GM21381 (cell line): ENCODE measurements around the gene MNAT1.
"Not testable (repeated sequence)": the region's sequence is repeated elsewhere in the genome, so short reads cannot be mapped to it uniquely, and the experiment has no call there.

Experiments
- ATAC-seq: cut with Tn5 transposase; IDR thresholded peaks from one replicate; pipeline ENCODE4 v1.9.1; 2021; ENCODE audit warnings: mild to moderate bottlenecking, moderate library complexity; ENCODE audit not compliant: unreplicated experiment

Gene MNAT1

GRCh38 chr14:60736494-60736893, 1.9 kb downstream of the MNAT1 start:
- ATAC-seq, result no peak

GRCh38 chr14:60738843-60739508, 4.4 kb downstream of the MNAT1 start:
- no peak for ATAC-seq

- ATAC-seq, result no peak
Observed at GRCh38 chr14:60744566-60744965, 10.0 kb downstream of the MNAT1 start.

- ATAC-seq, result peak; percentile 98
Observed at GRCh38 chr14:60753264-60754119, 18.9 kb downstream of the MNAT1 start.

GRCh38 chr14:60756847-60757246, 22.3 kb downstream of the MNAT1 start:
- ATAC-seq, result no peak

GRCh38 chr14:60757567-60758002, 23.0 kb downstream of the MNAT1 start:
- no peak for ATAC-seq

GRCh38 chr14:60758885-60759284, 24.3 kb downstream of the MNAT1 start:
- ATAC-seq, result no peak

- ATAC-seq, result no peak
Observed at GRCh38 chr14:60760209-60760608, 25.6 kb downstream of the MNAT1 start.

- no peak for ATAC-seq
Observed at GRCh38 chr14:60760644-60761364, 26.2 kb downstream of the MNAT1 start.

- ATAC-seq, result no peak
Observed at GRCh38 chr14:60768602-60769001, 34.0 kb downstream of the MNAT1 start.

- ATAC-seq, result no peak
Observed at GRCh38 chr14:60771117-60771516, 36.6 kb downstream of the MNAT1 start.

- ATAC-seq, result no peak
Observed at GRCh38 chr14:60773558-60773957, 39.0 kb downstream of the MNAT1 start.

GRCh38 chr14:60775296-60775695, 40.7 kb downstream of the MNAT1 start:
- no peak for ATAC-seq

- ATAC-seq, result no peak
Observed at GRCh38 chr14:60777856-60778578, 43.5 kb downstream of the MNAT1 start.

- not testable (repeated sequence) for ATAC-seq
Observed at GRCh38 chr14:60779745-60780514, 45.4 kb downstream of the MNAT1 start.

GRCh38 chr14:60780558-60780957, 46.0 kb downstream of the MNAT1 start:
- not testable (repeated sequence) for ATAC-seq

- ATAC-seq, result no peak
Observed at GRCh38 chr14:60786905-60787304, 52.3 kb downstream of the MNAT1 start.

GRCh38 chr14:60789656-60790055, 55.1 kb downstream of the MNAT1 start:
- ATAC-seq, result no peak

- no peak for ATAC-seq
Observed at GRCh38 chr14:60790850-60791249, 56.3 kb downstream of the MNAT1 start.

- no peak for ATAC-seq
Observed at GRCh38 chr14:60796434-60796833, 61.9 kb downstream of the MNAT1 start.
